Esophagus (tissue), 2 donors: ENCODE measurements around the gene SMIM36. TPM values are rescaled to one million over a fixed set of nuclear protein-coding genes. Genes with fewer than 3 reads are reported as not detected.

Experiments
- H3K27ac ChIP-seq, 2 donors: one replicate each; pipeline ENCODE4 v1.5.1; 2013; ENCODE audit warnings: low read depth in 2 of 2, mild to moderate bottlenecking in 2 of 2, inconsistent platforms in 1 of 2, low read length in 1 of 2, moderate library complexity in 1 of 2
- H3K27me3 ChIP-seq, 2 donors: one replicate each; pipeline ENCODE4 v1.6.1; 2013; ENCODE audit warnings: low read length in 2 of 2, control low read depth in 1 of 2, mild to moderate bottlenecking in 1 of 2; ENCODE audit not compliant: insufficient read depth in 2 of 2, control insufficient read depth in 1 of 2
- H3K36me3 ChIP-seq, 2 donors: one replicate each; pipeline ENCODE4 v1.6.1; 2013; ENCODE audit warnings: low read length in 1 of 2; ENCODE audit not compliant: control insufficient read depth in 2 of 2, insufficient read depth in 2 of 2
- H3K4me1 ChIP-seq, 2 donors: one replicate each; pipeline ENCODE4 v1.6.1; 2013; ENCODE audit warnings: low read length in 1 of 2; ENCODE audit not compliant: control insufficient read depth in 2 of 2, insufficient read depth in 2 of 2
- H3K4me3 ChIP-seq, 2 donors: one replicate each; pipeline ENCODE4 v1.5.1; 2013; ENCODE audit warnings: low read length in 2 of 2, mild to moderate bottlenecking in 2 of 2, low read depth in 1 of 2, moderate library complexity in 1 of 2
- H3K9me3 ChIP-seq, 2 donors: one replicate each; pipeline ENCODE4 v1.6.1; 2013; ENCODE audit warnings: mild to moderate bottlenecking in 2 of 2, low read depth in 1 of 2, low read length in 1 of 2, moderate library complexity in 1 of 2; ENCODE audit not compliant: control insufficient read depth in 2 of 2, insufficient read depth in 1 of 2
- WGBS, 2 donors: extraction: QIAGEN DNeasy Blood & Tissue Kit; methylation state at CpG; one replicate each; pipeline ENCODE4 v1.1.7; 2013; 5-methylcytosine and 5-hydroxymethylcytosine counted together
- polyA plus RNA-seq, 2 donors: library from polyadenylated mRNA; stranded (reverse); fragments of 200-250 nt; gene quantifications; one replicate each; pipeline ENCODE4 v1.2.3, GENCODE V29; 2013
- donor health status: healthy with polysubstance abuse.
- donor health status: Bipolar disorder and iron deficiency.

The SMIM36 gene
- polyA plus RNA-seq, result not detected

DNA sequence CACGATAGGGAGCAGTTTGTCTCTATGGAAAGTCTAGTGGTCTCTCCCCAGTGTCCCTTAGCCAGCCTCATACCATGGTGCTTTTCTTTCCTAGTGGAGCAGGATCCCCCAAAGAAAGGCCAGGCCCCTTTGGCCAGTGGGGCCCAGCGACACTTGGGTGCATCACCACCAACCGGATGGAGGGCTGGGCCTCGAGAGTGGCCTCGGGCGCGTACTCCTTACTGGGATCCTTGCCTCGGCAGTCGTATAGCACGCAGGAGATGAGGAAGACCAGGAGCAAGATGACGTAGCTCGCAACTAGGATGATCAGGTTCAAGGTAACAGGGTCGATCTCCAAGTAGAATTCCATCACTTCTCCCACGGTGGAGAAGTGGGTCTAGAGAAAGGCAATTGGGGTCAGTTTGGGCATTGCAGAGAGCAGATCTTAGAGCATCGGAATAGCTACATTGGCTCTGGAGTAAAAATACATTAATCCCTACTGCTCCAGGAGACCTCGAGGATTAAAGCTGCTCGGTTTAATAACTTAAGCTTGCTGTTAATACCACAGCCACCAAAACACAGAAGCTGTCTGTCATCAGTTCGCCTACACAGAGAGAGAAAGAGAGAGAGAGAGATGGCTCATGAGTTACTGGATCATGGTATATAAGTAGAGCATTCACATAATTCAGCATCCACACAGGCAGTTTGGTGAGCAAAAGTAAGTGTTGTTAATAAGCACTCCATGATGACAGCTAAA lies at the start of gene SMIM36:
TSS of gene SMIM36 (minus strand) at position 467 of the 736 bp plus-strand sequence.
- H3K27ac ChIP-seq, result no peak within 1 kb of the TSS
- 90 to 93% methylated on average over 18 of the region's 18 CpGs for WGBS, 2 donors

DNA sequence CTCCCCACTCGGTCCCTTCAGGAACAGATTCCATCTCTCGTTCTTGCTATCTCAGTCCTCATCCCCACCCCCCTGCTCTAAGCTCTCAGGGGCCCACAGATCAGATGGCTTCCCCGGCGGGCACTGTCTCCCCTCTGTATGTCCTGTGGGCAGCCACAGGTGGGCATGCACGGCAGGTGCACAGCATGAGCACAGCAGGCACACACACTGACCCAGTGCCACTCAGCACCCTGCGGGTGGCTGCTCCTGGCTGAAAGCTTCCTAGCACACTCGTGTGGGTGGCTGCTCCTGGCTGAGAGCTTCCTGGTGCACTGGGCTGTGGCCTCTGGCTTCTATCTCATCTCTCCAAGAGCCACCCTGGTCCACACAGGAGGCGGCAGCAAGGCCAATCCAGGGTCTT lies 44.5 kb upstream of the SMIM36 start:
- no peak overlapping the region for H3K4me3 ChIP-seq
- H3K36me3 ChIP-seq, result no peaks in the 10 kb centered on the region
- no peaks in the 10 kb centered on the region for H3K4me1 ChIP-seq
- H3K27ac ChIP-seq, result no peak overlapping the region
- no peaks in the 10 kb centered on the region for H3K27me3 ChIP-seq
- H3K9me3 ChIP-seq, result peaks cover 0 to 3% of the 10 kb centered on the region in 2 donors
- WGBS, 2 donors, result 82 to 90% methylated on average over 8 of the region's 8 CpGs

More for the DNA sequence above, at the start of gene SMIM36:
- H3K4me1 ChIP-seq, result no peaks in the 10 kb centered on the region
- no peaks in the 10 kb centered on the region for H3K27me3 ChIP-seq
- no peaks in the 10 kb centered on the region for H3K9me3 ChIP-seq
- no peaks in the 10 kb centered on the region for H3K36me3 ChIP-seq
- H3K4me3 ChIP-seq, result no peak within 1 kb of the TSS

DNA sequence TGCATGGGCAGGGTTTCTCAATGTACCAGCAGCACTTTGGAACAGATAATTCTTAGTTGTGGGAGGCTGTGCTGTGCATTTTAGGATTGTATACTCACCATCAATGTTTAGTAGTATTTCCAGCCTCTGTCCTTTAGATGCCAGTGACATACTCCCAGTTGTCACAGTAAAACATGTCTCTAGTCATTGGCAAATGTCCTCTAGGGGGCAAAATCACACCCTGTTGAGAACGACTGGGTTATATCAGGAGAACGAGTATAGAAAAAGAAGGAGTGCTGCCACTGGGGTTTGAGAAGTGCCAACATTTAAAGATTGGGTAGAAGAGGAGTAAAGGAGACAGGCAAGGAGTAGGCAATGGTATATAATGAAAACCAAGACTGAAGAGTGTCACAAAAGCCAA lies 37.9 kb upstream of the SMIM36 start:
- Histone ChIP-seq H3K4me3 (no peak overlapping the region), H3K4me1 (no peaks in the 10 kb centered on the region), H3K27me3 (no peaks in the 10 kb centered on the region), H3K27ac (no peak overlapping the region), H3K9me3 (no peaks in the 10 kb centered on the region), H3K36me3 (no peaks in the 10 kb centered on the region)
- WGBS, 2 donors, result 51 to 57% methylated on average over 2 of the region's 2 CpGs

DNA sequence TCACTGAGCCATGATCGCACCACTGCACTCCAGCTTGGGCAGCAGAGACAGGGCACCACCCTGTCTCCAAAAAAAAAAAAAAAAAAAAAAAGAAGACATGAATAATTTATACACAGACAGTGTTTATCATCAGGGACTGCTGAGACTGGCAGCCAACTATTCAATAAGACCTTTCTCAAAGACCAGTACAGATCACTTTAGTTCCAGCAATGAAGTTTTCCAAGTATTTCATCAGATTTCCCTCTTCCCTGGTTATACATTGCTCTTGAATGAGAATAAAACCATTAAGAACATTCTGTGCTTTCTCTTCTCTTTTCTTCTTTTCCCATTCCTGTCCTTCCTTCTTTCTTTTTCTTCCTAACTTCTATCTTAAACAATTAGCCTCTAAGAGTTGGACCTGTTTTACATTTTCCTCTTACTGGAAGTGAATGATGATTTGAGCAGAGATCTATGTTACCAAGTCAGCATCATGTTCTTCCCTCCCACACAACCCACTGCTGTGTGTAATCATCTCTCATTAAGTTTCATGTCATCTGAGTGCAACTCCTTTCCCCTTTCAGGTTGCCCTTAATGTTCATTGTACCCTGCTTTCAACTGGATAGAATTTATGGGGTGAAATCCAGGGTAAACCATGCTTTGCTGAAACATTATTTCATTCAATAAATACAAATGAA lies 35.9 kb upstream of the SMIM36 start:
- 92 to 94% methylated on average over 1 of the region's 1 CpG for WGBS, 2 donors
- Histone ChIP-seq H3K27me3 (no peaks in the 10 kb centered on the region), H3K4me3 (no peak overlapping the region), H3K4me1 (no peaks in the 10 kb centered on the region), H3K36me3 (no peaks in the 10 kb centered on the region), H3K9me3 (no peaks in the 10 kb centered on the region), H3K27ac (no peak overlapping the region)

DNA sequence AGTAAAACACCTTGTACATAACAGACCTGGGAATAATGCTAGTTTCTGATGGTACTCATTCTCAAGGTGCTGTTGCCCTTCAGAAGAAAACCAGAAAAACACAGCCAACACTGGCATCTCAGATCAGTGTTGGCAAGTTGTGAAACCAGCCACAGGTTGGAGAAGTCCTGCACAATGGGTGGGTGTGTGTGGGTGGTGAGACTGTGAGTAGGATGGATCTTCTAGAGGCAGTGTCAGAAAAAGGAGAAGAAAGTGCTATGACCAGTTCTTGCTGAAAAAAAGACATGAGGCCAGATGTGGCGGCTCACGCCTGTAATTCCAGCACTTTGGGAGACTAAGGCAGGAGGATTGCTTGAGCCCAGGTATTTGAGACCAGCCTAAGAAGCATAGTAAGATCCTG lies 35.2 kb upstream of the SMIM36 start:
- WGBS, 2 donors, result 96 to 98% methylated on average over 2 of the region's 2 CpGs
- no peaks in the 10 kb centered on the region for H3K27me3 ChIP-seq
- no peaks in the 10 kb centered on the region for H3K36me3 ChIP-seq
- H3K9me3 ChIP-seq, result no peaks in the 10 kb centered on the region
- no peaks in the 10 kb centered on the region for H3K4me1 ChIP-seq
- no peak overlapping the region for H3K4me3 ChIP-seq
- H3K27ac ChIP-seq, result no peak overlapping the region

DNA sequence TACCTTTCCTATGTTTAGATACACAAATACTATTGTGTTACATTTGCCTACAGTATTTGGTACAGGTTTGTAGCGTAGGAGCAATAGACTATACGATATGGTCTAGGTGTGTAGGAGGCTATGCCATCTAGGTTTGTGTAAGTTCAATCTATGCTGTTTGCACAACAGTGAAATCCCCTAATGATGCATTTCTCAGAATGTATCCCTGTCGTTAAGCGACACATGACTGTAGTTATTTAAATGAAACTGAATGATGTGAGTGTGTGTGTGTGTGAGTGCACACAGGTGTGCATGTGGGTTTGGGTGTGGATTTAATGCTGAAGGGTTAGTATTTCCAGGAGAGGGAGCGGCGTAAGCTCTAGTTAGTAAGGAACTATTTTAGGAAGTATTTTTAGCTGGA lies 34.6 kb upstream of the SMIM36 start:
- Histone ChIP-seq H3K36me3 (no peaks in the 10 kb centered on the region), H3K4me3 (no peak overlapping the region), H3K27me3 (no peaks in the 10 kb centered on the region), H3K9me3 (no peaks in the 10 kb centered on the region), H3K27ac (no peak overlapping the region), H3K4me1 (no peaks in the 10 kb centered on the region)
- WGBS, 2 donors, result 80 to 82% methylated on average over 6 of the region's 6 CpGs

DNA sequence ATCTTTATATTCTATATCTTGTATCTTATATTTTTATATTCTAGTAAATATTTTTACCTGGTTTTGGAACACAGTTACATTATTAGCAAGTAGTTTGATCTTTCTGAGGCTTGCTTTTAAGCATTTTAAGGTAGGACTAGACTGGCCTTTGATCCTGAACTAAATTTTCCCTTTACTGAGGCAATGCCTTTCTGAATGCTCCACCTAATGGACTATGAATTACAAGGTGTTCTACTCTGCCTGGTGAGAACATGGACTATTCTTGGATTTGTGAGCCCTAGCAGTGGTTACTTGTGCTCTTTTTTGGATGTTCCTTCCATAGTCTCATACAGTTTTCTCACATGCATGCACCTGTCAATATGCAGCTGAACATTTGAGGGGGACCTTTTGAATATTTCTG lies 32.5 kb upstream of the SMIM36 start:
- H3K27ac ChIP-seq, result no peak overlapping the region
- H3K27me3 ChIP-seq, result no peaks in the 10 kb centered on the region
- no peaks in the 10 kb centered on the region for H3K36me3 ChIP-seq
- H3K9me3 ChIP-seq, result no peaks in the 10 kb centered on the region
- no peaks in the 10 kb centered on the region for H3K4me1 ChIP-seq
- no peak overlapping the region for H3K4me3 ChIP-seq

DNA sequence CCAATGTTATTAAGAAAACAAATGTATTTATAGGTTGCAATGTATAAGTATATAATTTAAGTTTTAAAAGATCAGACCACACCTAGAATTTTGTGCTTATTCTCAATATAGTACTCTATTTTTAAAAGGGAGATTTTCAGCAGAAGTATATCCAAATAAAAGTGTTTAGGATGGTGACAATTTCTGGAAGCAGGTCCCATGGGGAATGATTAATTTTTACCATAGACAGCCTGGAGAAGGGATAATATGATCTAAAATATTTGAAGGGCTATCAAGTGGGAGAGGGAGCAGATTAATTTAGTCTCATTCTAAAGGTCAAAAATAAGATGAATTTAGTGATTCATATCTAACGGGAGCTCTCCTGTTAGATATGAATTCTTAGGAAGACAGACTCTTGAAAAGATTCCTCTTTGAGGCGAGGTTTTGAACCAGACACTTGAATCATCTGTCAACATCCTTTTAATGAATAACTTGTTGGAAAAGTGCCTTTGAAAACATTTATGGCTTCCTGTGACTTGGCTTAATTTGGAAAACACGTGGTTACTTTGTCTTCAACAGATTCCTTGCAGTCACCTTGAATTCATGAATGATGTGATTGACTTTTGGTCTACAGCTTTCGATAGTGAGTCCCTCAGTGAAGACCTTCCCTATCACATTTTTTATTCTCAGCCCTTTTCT lies 29.3 kb upstream of the SMIM36 start:
- WGBS, 2 donors, result 33% methylated on average over 4 of the region's 4 CpGs
- Histone ChIP-seq H3K36me3 (no peaks in the 10 kb centered on the region), H3K4me3 (no peak overlapping the region), H3K4me1 (no peaks in the 10 kb centered on the region), H3K27ac (no peak overlapping the region), H3K27me3 (no peaks in the 10 kb centered on the region), H3K9me3 (no peaks in the 10 kb centered on the region)

DNA sequence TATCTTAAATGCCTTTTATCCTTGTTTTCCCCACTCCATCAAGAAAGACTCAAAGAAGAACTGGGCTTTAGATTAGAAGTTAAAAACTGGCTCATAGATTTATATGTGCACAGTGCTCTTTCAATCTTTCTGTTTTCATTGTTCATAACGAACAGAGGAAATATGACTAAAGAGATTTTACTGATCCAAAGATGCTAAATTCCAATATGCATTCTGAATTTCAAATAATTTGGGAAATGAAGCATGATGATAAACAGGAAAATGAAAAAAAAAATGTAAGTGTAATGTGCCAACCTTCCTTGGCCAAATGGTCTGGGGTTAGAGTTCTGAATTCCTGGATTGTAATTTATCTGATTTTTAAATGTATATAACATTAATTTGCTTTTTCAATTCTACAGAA lies 25.0 kb upstream of the SMIM36 start:
- Histone ChIP-seq H3K4me3 (no peak overlapping the region), H3K36me3 (no peaks in the 10 kb centered on the region), H3K27me3 (no peaks in the 10 kb centered on the region), H3K4me1 (no peaks in the 10 kb centered on the region), H3K9me3 (no peaks in the 10 kb centered on the region), H3K27ac (no peak overlapping the region)
- WGBS, 2 donors, result 64 to 79% methylated on average over 1 of the region's 1 CpG
